HG03378 (cell line): ENCODE data around the gene CLIP1.
A peak's percentile ranks its signal among the peaks of the same experiment; 100 is the strongest.
"Not testable (repeated sequence)": the region's sequence is repeated elsewhere in the genome, so short reads cannot be mapped to it uniquely, and the experiment has no call there.

ENCODE experiments used
- ATAC-seq: cut with Tn5 transposase; IDR thresholded peaks from one replicate; pipeline ENCODE4 v1.9.1; 2021; ENCODE audit warnings: mild to moderate bottlenecking, moderate library complexity; ENCODE audit not compliant: unreplicated experiment

CLIP1 gene

DNA sequence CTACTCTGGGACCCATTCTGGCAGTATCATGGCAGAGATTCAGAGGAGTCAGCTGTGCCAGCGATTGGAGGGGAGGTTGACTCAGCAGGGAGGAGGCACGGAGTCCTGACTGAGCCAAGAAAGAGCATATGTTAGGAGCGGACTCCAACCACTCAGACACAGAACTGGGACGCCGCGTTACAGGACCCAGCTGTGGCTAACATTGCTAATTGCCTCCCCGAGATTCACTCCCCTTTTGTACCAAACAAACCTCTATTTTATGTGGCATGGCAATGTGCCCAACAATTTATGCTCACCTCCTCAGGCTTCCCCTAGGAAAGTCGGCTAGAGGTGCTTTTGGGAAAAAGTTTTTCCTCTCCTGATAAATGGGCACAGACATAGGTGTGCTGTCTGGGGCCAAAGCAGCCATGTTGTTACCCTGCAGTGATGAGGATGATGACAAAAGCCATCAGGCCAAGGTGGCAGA, 15.2 kb upstream of the CLIP1 start:
- no peak for ATAC-seq

- ATAC-seq, result no peak
Observed at GRCh38 chr12:122435186-122435585, 12.7 kb upstream of the CLIP1 start.

- not testable (repeated sequence) for ATAC-seq
Observed at GRCh38 chr12:122429043-122429442, 6.6 kb upstream of the CLIP1 start.

- ATAC-seq, result no peak
Observed at GRCh38 chr12:122427403-122427802, 4.9 kb upstream of the CLIP1 start.

GRCh38 chr12:122423258-122424165, 1.0 kb upstream of the CLIP1 start:
- no peak for ATAC-seq

DNA sequence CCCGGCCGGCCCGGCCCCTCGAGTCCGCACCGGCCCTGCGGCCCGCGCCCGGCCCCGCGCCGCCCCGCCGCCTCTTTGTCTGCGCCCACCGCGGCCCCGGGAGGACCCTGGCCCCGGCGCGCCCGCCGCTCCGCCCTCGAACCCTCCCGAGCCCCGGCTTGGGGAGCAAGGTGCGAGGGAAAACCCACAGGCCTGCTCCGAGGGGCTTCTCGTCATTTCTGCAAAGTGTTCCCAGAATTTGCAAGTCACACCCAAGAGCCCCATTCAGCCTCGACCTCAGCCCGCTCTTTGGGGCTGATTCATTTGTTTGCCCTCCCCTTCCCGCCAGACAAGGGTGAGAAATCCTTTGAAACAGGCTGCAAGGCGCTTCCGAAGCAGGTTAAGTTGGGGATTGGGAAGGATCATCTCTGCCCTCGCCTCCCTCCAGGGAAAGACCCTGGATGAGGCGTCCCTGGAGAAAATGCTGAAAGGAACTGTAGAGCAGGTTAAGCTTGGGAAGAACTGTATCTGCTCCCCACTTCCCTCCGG, 325 bp upstream of the CLIP1 start:
- ATAC-seq, result no peak

GRCh38 chr12:122421187-122421820, 1.2 kb downstream of the CLIP1 start:
- no peak for ATAC-seq

- no peak for ATAC-seq
Observed at GRCh38 chr12:122420471-122421162, 1.9 kb downstream of the CLIP1 start.

GRCh38 chr12:122419094-122419493, 3.4 kb downstream of the CLIP1 start:
- ATAC-seq, result not testable (repeated sequence)

GRCh38 chr12:122415665-122416064, 6.8 kb downstream of the CLIP1 start:
- ATAC-seq, result not testable (repeated sequence)

- ATAC-seq, result no peak
Observed at GRCh38 chr12:122413516-122414404, 8.7 kb downstream of the CLIP1 start.

- ATAC-seq, result no peak
Observed at GRCh38 chr12:122412851-122413433, 9.5 kb downstream of the CLIP1 start.

DNA sequence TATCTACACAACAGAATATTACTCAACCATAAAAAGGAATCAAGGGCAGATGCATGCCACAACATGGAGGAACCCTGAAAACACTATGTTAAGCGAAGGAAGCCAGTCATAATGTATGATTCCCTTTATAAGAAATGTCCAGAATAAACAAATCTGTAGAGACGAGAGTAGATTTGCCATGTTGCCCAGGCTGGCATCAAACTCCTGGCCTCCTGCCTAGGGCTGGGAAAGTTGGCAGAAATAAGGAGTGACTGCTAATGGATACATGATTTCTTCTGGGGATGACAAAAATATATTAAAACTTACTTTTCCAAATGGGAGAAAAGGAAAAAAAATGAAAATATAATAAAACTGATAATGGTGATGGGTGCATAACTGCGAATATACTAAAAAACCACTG, 10.9 kb downstream of the CLIP1 start:
- no peak for ATAC-seq

- no peak for ATAC-seq
Observed at GRCh38 chr12:122407208-122407607, 15.3 kb downstream of the CLIP1 start.

DNA sequence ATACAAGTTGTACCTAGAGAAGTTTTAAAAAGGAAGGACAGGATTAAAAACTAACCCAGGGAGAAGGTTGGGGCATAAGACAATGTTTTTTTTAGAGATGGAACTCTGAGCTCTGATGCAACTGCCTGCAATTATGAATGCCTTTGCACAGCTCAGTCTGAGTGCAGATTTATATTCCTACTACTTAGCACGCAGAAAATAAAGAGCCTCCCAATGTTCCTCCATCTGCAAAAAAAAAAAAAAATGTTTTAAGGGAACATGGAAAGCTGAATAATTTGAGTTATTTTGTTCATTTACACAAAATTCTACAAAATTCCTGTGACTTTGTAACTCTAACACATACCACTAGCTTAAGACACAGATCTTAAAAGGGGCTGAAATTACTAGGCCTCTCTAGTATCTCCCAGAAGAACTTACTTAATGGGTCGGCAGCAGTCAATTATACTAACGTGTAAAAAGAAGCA, 15.7 kb downstream of the CLIP1 start:
- ATAC-seq, result no peak

DNA sequence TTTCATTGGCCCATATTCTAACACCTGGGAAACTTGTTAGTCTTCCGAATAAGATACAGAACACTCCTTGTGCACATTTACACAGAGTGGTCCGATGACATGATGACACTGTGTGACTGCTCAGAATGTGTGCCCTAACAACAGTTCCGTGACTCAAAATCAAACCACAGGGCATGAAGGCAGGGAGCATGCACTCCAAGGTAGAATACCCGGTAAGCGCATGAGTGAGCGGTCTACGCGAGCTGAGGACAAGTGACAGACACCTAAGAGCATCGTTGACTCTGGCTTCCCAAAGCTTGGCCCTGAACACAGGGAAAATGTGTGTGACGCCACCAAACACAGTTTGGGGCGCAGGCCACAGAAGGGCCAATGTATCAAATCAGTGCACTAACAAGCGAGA, 18.6 kb downstream of the CLIP1 start:
- no peak for ATAC-seq

- ATAC-seq, result peak; percentile 39
Observed at GRCh38 chr12:122403115-122403770, 19.2 kb downstream of the CLIP1 start.

GRCh38 chr12:122402264-122402663, 20.2 kb downstream of the CLIP1 start:
- ATAC-seq, result no peak
